Suprapubic skin (tissue), 4 donors: ENCODE data around the gene RNF214. TPM values are rescaled to one million over a fixed set of nuclear protein-coding genes. Genes with fewer than 3 reads are reported as not detected.

Experiments
- DNase-seq, 2 donors: peaks; one replicate each; pipeline ENCODE4 v3.0.0-alpha.2; 2019; ENCODE audit warnings: low spot score in 2 of 2
- H3K27ac ChIP-seq: fragments of 200-600 bp; sonication (generic); one replicate; pipeline ENCODE4 v1.5.1; 2019
- H3K27me3 ChIP-seq: fragments of 200-600 bp; sonication (generic); one replicate; pipeline ENCODE4 v1.5.1; 2019
- H3K36me3 ChIP-seq: fragments of 200-600 bp; sonication (generic); one replicate; pipeline ENCODE4 v1.5.1; 2019
- H3K4me1 ChIP-seq: fragments of 200-600 bp; sonication (generic); one replicate; pipeline ENCODE4 v1.5.1; 2019
- H3K4me3 ChIP-seq: fragments of 200-600 bp; sonication (generic); one replicate; pipeline ENCODE4 v1.5.1; 2019; ENCODE audit warnings: mild to moderate bottlenecking
- H3K9me3 ChIP-seq: fragments of 200-600 bp; sonication (generic); one replicate; pipeline ENCODE4 v1.5.1; 2019
- EP300 ChIP-seq: sonication (generic); formaldehyde crosslinking; IDR thresholded peaks from one replicate; pipeline ENCODE4 v1.6.1; 2017; ENCODE audit warnings: antibody characterized with exemption
- POLR2A ChIP-seq, 2 donors: fragments of 450-650 bp; IDR thresholded peaks; one replicate each; pipeline ENCODE4 v1.6.1; 2017; ENCODE audit warnings: antibody characterized with exemption in 2 of 2, mild to moderate bottlenecking in 2 of 2, moderate library complexity in 2 of 2
- POLR2AphosphoS5 ChIP-seq, 3 donors: sonication (generic); formaldehyde crosslinking; IDR thresholded peaks; one replicate each; pipeline ENCODE4 v1.6.1; 2017; ENCODE audit warnings: antibody characterized with exemption in 3 of 3
- WGBS: methylation state at CpG from one replicate; pipeline ENCODE4 v1.1.5; 2018; 5-methylcytosine and 5-hydroxymethylcytosine counted together
- total RNA-seq, 4 donors: library from RNA; depleted of rRNA; stranded (reverse); fragments of >200 nt; gene quantifications; one replicate each; pipeline ENCODE4 v1.1.0, GENCODE V29; 2016
- TF ChIP-seq, protein P1 (sequence below), 2 donors: fragments of 200-600 bp in 1 of 2; fragments of 450-650 bp in 1 of 2; sonication (generic) in 1 of 2; IDR thresholded peaks; one replicate each; pipeline ENCODE4 v1.5.1; 2016 to 2019; ENCODE audit warnings: antibody characterized with exemption in 2 of 2, mild to moderate bottlenecking in 1 of 2, moderate library complexity in 1 of 2

The RNF214 gene
- total RNA-seq, 4 donors from 2014 or later = 6.7 to 22.9 (median 12.2) TPM

GRCh38 chr11:117195761-117196160, 36.7 kb upstream of the RNF214 start:
- DNase-seq = no peak
- Histone ChIP-seq H3K27me3 (no peaks in the 10 kb centered on the region), H3K4me1 (peaks cover 18% of the 10 kb centered on the region), H3K9me3 (no peaks in the 10 kb centered on the region), H3K4me3 (no peak overlapping the region), H3K36me3 (peaks cover 55% of the 10 kb centered on the region), H3K27ac (no peak overlapping the region)
- WGBS = 92% methylated on average over 19 of the region's 19 CpGs
- TF ChIP-seq EP300 = no peak
- no peak for TF ChIP-seq POLR2AphosphoS5 (IDR thresholded peaks at IDR 0.05)
- no peak for TF ChIP-seq POLR2A (IDR thresholded peaks at IDR 0.05)
- TF ChIP-seq, protein P1, sequence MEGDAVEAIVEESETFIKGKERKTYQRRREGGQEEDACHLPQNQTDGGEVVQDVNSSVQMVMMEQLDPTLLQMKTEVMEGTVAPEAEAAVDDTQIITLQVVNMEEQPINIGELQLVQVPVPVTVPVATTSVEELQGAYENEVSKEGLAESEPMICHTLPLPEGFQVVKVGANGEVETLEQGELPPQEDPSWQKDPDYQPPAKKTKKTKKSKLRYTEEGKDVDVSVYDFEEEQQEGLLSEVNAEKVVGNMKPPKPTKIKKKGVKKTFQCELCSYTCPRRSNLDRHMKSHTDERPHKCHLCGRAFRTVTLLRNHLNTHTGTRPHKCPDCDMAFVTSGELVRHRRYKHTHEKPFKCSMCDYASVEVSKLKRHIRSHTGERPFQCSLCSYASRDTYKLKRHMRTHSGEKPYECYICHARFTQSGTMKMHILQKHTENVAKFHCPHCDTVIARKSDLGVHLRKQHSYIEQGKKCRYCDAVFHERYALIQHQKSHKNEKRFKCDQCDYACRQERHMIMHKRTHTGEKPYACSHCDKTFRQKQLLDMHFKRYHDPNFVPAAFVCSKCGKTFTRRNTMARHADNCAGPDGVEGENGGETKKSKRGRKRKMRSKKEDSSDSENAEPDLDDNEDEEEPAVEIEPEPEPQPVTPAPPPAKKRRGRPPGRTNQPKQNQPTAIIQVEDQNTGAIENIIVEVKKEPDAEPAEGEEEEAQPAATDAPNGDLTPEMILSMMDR (IDR thresholded peaks at IDR 0.05) = no peak

DNA sequence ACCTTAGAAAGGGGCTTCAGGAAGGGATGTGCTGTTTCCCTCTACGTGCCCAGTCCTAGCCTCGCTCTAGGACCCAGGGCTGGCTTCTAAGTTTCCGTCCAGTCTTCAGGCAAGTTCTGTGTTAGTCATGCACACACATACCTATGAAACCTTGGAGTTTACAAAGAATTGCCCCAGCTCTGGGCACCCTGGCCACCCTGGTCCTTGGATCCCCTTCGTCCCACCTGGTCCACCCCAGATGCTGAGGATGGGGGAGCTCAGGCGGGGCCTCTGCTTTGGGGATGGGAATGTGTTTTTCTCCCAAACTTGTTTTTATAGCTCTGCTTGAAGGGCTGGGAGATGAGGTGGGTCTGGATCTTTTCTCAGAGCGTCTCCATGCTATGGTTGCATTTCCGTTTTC, 35.5 kb upstream of the RNF214 start:
- DNase-seq = no peak
- no peaks in the 10 kb centered on the region for H3K27me3 ChIP-seq
- H3K27ac ChIP-seq = no peak overlapping the region
- TF ChIP-seq POLR2AphosphoS5 (IDR thresholded peaks at IDR 0.05) = no peak
- TF ChIP-seq EP300 = no peak
- peaks cover 27% of the 10 kb centered on the region for H3K4me1 ChIP-seq
- H3K36me3 ChIP-seq = peaks cover 48% of the 10 kb centered on the region
- 89% methylated on average over 7 of the region's 7 CpGs for WGBS
- no peak overlapping the region for H3K4me3 ChIP-seq
- no peaks in the 10 kb centered on the region for H3K9me3 ChIP-seq

GRCh38 chr11:117197516-117198456, 34.7 kb upstream of the RNF214 start:
- TF ChIP-seq POLR2A (IDR thresholded peaks at IDR 0.05) (no peak), POLR2AphosphoS5 (IDR thresholded peaks at IDR 0.05) (no peak)
- DNase-seq = no peak
- peaks cover 45% of the 10 kb centered on the region for H3K36me3 ChIP-seq
- H3K9me3 ChIP-seq = no peaks in the 10 kb centered on the region
- H3K27me3 ChIP-seq = no peaks in the 10 kb centered on the region
- 71% methylated on average over 14 of the region's 17 CpGs for WGBS
- H3K4me1 ChIP-seq = peaks cover 22% of the 10 kb centered on the region
- peak overlapping the region; percentile 55 for H3K27ac ChIP-seq
- peak overlapping the region; percentile 40 for H3K4me3 ChIP-seq

GRCh38 chr11:117198613-117199012, 33.9 kb upstream of the RNF214 start:
- Histone ChIP-seq H3K27ac (peak overlapping the region; percentile 55), H3K9me3 (no peaks in the 10 kb centered on the region), H3K27me3 (no peaks in the 10 kb centered on the region), H3K4me1 (peaks cover 21% of the 10 kb centered on the region), H3K36me3 (peaks cover 42% of the 10 kb centered on the region), H3K4me3 (peak overlapping the region; percentile 40)
- TF ChIP-seq EP300 = no peak
- no peak for TF ChIP-seq POLR2A (IDR thresholded peaks at IDR 0.05)
- TF ChIP-seq, protein P1 (IDR thresholded peaks at IDR 0.05) = no peak
- no peak for TF ChIP-seq POLR2AphosphoS5 (IDR thresholded peaks at IDR 0.05)
- no peak for DNase-seq
- 72% methylated on average over 4 of the region's 4 CpGs for WGBS

- H3K9me3 ChIP-seq = no peaks in the 10 kb centered on the region
- WGBS = 13% methylated on average over 21 of the region's 34 CpGs
- peaks cover 42% of the 10 kb centered on the region for H3K36me3 ChIP-seq
- peak within 1 kb of the TSS; percentile 40 for H3K4me3 ChIP-seq
- no peaks in the 10 kb centered on the region for H3K27me3 ChIP-seq
- peak within 1 kb of the TSS; percentile 76 for H3K27ac ChIP-seq
- no peak for DNase-seq
- TF ChIP-seq EP300 (no peak), POLR2AphosphoS5 (IDR thresholded peaks at IDR 0.05) (no peak), POLR2A (IDR thresholded peaks at IDR 0.05) (no peak)
- TF ChIP-seq, protein P1 (IDR thresholded peaks at IDR 0.05) = no peak
- H3K4me1 ChIP-seq = peaks cover 21% of the 10 kb centered on the region
Observed at GRCh38 chr11:117199053-117199915, 33.2 kb upstream of the RNF214 start, which contains the start of gene TAGLN. TAGLN (plus strand) TSS chr11:117199370; CDS start chr11:117203014, 3,644 bp downstream.
